ENCODE measurements around the gene PRKCA. TPM values are rescaled to one million over a fixed set of nuclear protein-coding genes. Genes with fewer than 3 reads are reported as not detected.

Gene PRKCA
- total and polyA plus RNA-seq, 2 donors: 15.6 to 24.4 TPM

DNA sequence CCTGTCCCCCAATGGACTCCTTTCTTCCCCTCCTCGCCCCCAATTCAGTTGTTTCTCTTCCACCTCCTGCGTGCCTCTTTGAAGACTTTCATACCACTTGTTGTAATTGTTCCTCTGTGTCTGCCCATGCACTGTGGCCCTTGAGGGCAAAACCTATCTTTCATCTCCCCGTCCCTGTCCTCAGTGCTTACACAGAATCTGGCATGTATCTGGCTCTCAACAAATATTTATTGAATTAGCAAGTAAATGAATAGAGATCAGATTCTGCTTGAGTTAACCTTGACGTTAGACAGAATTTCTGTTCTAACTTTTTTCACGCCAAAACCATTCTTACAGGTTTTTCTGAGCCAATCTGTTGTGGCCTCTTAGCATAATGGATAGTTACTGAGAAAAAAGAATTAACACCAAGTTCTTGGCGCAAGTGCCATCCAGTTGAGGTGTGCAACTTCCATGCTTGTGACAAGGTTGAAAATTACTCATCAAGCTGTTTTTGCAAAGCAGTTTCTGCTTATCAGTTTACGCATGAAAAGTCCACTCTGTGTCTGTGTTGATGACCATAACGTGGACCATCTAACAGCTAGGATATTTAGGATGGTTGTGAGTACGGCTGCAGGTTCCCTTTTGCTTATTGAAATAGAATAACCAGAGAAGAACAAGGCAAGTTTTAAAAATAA is 215.1 kb downstream of the PRKCA start:
- WGBS: 80% methylated on average over 9 of the region's 9 CpGs
- H3K4me1 ChIP-seq (ENCODE audit: insufficient read depth): no peaks in the 10 kb centered on the region
- H3K36me3 ChIP-seq (ENCODE audit: insufficient read depth): no peaks in the 10 kb centered on the region
- H3K4me3 ChIP-seq (ENCODE audit: low read depth, low read length): no peak overlapping the region
- no peak for DNase-seq (ENCODE audit: extremely low spot score)
- H3K27ac ChIP-seq (ENCODE audit: low read depth): no peak overlapping the region

DNA sequence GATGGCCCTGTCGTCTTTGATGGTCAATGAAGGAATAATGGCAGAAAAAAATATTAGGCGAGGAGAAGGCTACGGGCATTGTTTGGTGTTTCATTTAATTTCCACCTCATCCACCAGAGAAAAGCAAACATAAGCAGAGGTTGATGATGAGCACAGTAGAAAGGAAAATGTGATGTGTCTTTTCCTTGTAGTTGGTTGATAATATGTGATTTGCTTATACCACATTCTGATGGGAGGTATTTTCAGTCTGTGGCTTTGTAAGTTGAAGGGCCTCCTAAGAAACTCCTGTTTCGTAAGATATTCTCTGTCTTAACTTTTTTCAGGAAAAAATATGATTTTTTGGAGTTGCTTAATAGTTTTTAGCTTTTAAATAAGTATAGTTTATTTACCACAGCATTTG is 215.7 kb downstream of the PRKCA start:
- Histone ChIP-seq H3K4me1 (ENCODE audit: insufficient read depth) (no peaks in the 10 kb centered on the region), H3K4me3 (ENCODE audit: low read depth, low read length) (no peak overlapping the region), H3K27ac (ENCODE audit: low read depth) (no peak overlapping the region), H3K36me3 (ENCODE audit: insufficient read depth) (no peaks in the 10 kb centered on the region)
- no peak for DNase-seq (ENCODE audit: extremely low spot score)
- 88% methylated on average over 4 of the region's 4 CpGs for WGBS

DNA sequence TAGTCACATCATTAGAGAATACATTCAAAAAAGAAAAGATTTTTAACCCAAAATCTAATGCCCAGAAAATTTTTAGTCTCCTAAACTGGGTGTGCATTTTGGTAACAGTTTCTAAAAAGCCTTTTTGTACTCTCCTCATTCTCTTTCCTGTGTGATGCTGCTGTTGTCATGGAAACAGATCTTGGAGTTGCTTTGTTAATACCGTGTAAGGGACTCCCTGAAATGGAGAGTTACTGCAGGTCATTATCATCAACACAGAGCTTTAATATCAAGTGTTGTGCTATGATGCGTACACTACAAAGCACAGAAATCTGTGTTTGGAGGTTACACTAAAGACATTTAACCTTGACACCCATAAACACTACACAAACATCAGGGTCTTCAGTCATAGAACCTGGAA is 216.3 kb downstream of the PRKCA start:
- H3K27ac ChIP-seq (ENCODE audit: low read depth): no peak overlapping the region
- no peak for DNase-seq (ENCODE audit: extremely low spot score)
- 67% methylated on average over 2 of the region's 2 CpGs for WGBS
- no peaks in the 10 kb centered on the region for H3K4me1 ChIP-seq (ENCODE audit: insufficient read depth)
- H3K4me3 ChIP-seq (ENCODE audit: low read depth, low read length): no peak overlapping the region
- H3K36me3 ChIP-seq (ENCODE audit: insufficient read depth): no peaks in the 10 kb centered on the region

DNA sequence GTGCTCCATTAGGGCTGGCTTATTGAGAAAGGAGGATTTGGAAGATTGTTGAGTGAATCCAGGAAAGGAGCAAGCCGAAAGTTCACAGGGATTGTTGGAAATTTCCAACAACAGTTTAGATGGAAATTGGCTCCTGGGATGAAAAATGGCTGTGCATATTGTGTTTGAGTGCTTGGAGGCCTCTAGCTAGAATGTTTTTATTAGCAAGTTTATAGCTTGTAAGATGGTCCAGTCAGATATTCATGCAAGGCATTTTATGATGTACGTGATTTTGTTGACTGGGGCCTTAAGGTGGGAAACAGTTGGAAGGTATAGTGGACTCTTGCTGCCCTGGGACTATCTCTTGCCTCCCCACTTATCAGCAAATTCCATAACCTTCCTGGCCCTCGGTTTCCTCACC is 216.7 kb downstream of the PRKCA start:
- H3K27ac ChIP-seq (ENCODE audit: low read depth): no peak overlapping the region
- no peaks in the 10 kb centered on the region for H3K36me3 ChIP-seq (ENCODE audit: insufficient read depth)
- H3K4me1 ChIP-seq (ENCODE audit: insufficient read depth): no peaks in the 10 kb centered on the region
- 71% methylated on average over 3 of the region's 3 CpGs for WGBS
- no peak for DNase-seq (ENCODE audit: extremely low spot score)
- H3K4me3 ChIP-seq (ENCODE audit: low read depth, low read length): no peak overlapping the region

DNA sequence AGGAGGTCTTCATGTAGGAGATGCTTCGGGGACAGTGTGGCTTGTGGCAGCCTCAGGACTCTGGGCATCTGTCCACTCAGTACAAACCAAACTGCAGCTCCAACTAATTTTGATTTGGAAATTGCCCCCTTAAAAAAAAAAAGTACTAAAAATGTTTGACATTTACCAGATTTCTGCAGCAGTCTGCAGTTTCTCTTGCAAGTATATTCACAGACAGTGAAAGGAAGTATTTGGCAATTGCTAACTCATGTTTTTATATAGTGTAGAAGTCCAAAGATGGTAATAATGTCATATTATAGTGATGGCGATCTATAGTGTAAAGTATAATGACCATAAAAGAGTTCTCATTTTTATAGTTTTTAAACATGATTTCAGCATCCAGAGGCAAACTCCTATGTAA is 218.6 kb downstream of the PRKCA start:
- H3K27ac ChIP-seq (ENCODE audit: low read depth): no peak overlapping the region
- no peak for DNase-seq (ENCODE audit: extremely low spot score)
- H3K4me3 ChIP-seq (ENCODE audit: low read depth, low read length): no peak overlapping the region
- no peaks in the 10 kb centered on the region for H3K4me1 ChIP-seq (ENCODE audit: insufficient read depth)
- 36% methylated on average over 2 of the region's 2 CpGs for WGBS
- H3K36me3 ChIP-seq (ENCODE audit: insufficient read depth): no peaks in the 10 kb centered on the region

DNA sequence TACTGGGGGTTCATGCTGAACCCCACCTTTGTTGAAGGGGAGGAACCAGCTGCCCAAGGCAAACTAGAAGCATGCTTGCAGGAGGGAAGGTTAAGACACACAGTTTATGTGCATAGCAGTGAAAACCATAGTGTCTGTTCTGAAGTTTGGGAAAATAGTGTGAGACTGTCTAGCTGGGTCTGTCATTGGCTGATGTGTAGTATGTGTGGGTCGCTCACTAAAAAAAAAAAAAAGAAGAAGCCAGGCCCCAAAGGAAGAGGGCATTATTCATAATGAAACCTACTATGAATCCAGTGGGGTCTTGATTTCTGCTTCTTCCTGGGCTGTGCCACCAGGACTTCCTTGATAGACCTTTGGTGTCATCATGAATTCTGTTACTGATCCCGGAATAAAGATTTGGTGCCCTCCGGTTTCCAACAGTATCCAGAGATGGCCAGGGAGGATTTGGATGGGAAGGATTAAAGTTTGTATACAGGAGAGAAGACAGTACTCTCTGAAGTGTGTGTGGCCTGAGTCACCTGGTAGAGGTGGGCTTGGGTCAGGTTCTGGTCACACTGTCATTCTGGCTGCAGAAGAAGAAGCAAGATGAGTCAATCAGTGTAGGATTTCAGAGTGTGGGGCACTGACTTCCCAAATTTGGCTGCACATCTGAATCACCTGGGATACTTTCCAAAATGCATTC is 220.3 kb downstream of the PRKCA start:
- no peak for DNase-seq (ENCODE audit: extremely low spot score)
- no peaks in the 10 kb centered on the region for H3K4me1 ChIP-seq (ENCODE audit: insufficient read depth)
- no peaks in the 10 kb centered on the region for H3K36me3 ChIP-seq (ENCODE audit: insufficient read depth)
- no peak overlapping the region for H3K27ac ChIP-seq (ENCODE audit: low read depth)
- no peak overlapping the region for H3K4me3 ChIP-seq (ENCODE audit: low read depth, low read length)
- 85% methylated on average over 3 of the region's 3 CpGs for WGBS

DNA sequence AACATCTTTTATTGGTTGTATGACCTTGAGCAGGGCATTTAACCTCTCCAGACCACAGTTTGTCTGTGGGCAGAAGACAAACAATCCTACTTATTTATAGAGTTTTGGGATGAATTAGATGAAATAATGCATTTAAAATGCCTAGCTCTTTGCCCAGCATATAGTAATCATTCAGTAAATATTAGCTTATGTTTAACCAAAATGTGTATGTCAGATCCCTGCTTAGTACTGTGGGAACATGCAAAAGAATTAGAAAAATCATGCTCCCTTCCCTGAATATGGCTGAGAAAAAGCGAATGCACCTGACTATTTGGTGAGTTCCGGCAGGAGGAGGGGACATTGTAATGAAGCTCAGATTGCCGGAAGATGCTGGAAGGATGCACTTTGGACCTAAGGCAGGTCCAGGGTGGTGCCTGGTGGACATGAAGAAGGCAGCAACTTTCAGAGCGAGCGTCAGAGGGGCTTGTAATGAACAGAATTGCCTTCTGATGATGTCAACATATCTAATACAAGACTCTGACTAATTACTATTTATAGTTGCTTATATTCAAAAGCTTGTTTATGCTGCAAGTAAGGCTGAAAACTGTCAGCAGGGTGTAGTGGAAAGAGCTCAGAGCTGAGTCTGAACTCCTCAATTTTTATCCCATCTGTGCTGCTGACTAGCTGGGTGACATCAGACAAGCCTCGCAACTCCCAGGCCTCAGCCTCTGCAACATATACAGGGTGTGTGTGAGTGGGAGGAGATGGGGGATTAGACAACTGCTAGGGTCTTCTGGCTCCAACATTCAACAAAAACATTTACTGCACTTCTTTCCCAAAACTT is 221.2 kb downstream of the PRKCA start:
- no peak for DNase-seq (ENCODE audit: extremely low spot score)
- Histone ChIP-seq H3K27ac (ENCODE audit: low read depth) (no peak overlapping the region), H3K4me1 (ENCODE audit: insufficient read depth) (no peaks in the 10 kb centered on the region), H3K36me3 (ENCODE audit: insufficient read depth) (no peaks in the 10 kb centered on the region), H3K4me3 (ENCODE audit: low read depth, low read length) (no peak overlapping the region)
- WGBS: 37% methylated on average over 6 of the region's 6 CpGs

DNA sequence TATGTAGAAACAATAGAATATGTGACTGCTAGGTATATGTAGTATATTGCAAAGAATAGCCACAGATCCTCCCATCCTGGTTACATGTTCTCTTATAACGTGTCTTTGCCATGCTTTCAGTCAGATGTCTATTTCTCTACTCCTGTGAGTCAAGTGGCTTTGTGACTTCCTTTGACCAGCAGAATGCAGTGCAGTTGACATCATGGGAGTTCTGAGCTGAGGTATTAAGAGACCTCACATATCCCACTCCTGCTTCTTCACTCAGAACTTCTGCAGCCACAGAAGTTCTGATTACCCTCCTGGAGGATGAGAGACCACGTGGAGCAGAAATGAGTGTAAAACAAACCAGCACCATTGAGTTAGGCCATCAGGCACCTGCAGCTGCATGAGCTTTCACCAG is 222.5 kb downstream of the PRKCA start:
- Histone ChIP-seq H3K4me3 (ENCODE audit: low read depth, low read length) (no peak overlapping the region), H3K36me3 (ENCODE audit: insufficient read depth) (no peaks in the 10 kb centered on the region), H3K27ac (ENCODE audit: low read depth) (no peak overlapping the region), H3K4me1 (ENCODE audit: insufficient read depth) (no peaks in the 10 kb centered on the region)
- DNase-seq (ENCODE audit: extremely low spot score): no peak
- WGBS: 95% methylated on average over 2 of the region's 2 CpGs

DNA sequence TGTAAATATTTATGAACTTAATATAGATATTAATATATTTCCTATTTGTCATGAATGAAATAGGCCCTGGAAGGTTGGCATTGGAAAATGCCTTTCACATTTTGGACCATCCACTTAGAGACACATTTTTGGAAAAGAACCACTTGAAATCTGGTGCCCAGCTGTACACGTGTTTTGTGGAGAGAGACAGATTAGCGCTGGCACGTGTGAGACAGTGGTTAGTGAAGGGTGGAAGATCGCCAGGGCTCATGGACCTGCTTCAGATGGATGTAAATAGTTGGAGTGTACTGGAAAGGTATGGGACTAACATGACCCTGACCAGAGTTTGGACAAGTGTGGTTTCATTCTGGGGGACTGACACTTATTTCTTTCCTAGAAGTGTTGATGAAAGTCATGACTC is 222.9 kb downstream of the PRKCA start:
- Histone ChIP-seq H3K4me3 (ENCODE audit: low read depth, low read length) (no peak overlapping the region), H3K27ac (ENCODE audit: low read depth) (no peak overlapping the region), H3K36me3 (ENCODE audit: insufficient read depth) (no peaks in the 10 kb centered on the region), H3K4me1 (ENCODE audit: insufficient read depth) (no peaks in the 10 kb centered on the region)
- WGBS: 79% methylated on average over 4 of the region's 4 CpGs
- DNase-seq (ENCODE audit: extremely low spot score): no peak

DNA sequence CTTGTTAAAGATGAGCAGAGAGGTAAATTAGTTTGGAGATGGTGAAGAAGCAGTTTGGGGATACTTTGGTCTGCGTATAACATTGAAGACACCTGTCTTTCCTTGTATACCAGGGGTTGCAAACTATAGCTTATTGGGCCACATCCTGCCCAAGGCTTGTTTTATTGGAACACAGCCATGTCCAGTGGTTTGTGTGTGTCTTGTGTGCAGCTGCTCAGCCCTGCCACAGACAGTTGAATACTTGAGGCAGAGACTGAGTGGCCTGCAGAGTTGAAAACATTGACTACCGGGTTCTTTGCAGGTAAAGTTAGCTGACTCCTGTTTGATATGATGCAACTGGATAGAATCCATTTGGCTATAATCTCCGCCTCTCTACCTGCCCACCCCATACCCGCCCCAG is 224.4 kb downstream of the PRKCA start:
- no peak for DNase-seq (ENCODE audit: extremely low spot score)
- H3K4me3 ChIP-seq (ENCODE audit: low read depth, low read length): no peak overlapping the region
- H3K36me3 ChIP-seq (ENCODE audit: insufficient read depth): no peaks in the 10 kb centered on the region
- H3K4me1 ChIP-seq (ENCODE audit: insufficient read depth): no peaks in the 10 kb centered on the region
- 96% methylated on average over 4 of the region's 4 CpGs for WGBS
- H3K27ac ChIP-seq (ENCODE audit: low read depth): no peak overlapping the region

DNA sequence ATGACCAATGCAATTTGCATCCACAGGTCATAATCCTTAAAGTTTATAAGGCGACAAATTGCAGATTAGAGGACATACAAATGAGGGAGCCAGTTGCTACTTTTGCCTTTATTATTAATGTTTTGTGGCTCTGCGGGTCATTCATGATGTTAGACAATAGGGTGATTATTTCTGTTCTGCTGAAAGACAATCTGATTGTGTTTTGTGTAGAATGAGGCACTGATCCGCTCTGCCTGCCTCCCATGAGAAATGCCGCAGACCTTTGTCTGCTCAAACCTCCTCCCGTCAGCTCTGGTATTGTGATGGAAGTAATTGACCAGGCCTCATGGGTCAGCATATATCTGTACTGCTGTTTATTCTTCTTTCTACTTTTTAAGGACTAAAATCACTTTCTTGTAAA is 224.9 kb downstream of the PRKCA start:
- Histone ChIP-seq H3K27ac (ENCODE audit: low read depth) (no peak overlapping the region), H3K4me1 (ENCODE audit: insufficient read depth) (no peaks in the 10 kb centered on the region)

DNA sequence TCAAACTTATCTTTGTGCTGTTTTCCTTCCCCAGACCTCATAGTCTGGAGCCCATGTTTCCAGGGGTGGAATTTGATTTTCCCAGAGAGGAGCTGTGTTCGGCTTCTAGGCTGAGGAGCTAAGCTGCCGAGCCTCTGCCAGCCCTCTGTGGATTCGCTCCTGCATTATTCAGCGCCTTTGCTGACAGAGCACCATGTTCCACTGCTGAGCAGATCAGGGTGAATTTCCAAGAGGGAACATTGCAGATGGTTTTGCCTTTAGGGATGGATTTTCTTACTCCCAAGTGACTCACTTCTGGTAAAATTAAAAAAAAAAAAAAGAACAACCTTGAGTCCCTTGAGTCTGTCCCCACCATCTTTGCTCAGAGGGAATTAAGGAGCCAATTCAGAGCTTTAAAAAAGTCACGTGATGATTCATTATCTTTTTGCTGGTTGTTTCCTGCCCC is 229.5 kb downstream of the PRKCA start:
- WGBS: 92% methylated on average over 5 of the region's 5 CpGs
- no peak for DNase-seq (ENCODE audit: extremely low spot score)
- Histone ChIP-seq H3K4me1 (ENCODE audit: insufficient read depth) (no peaks in the 10 kb centered on the region), H3K4me3 (ENCODE audit: low read depth, low read length) (no peak overlapping the region), H3K27ac (ENCODE audit: low read depth) (no peak overlapping the region), H3K36me3 (ENCODE audit: insufficient read depth) (no peaks in the 10 kb centered on the region)

More for the DNA sequence above, 224.9 kb downstream of the PRKCA start:
- 86% methylated on average over 5 of the region's 5 CpGs for WGBS
- DNase-seq (ENCODE audit: extremely low spot score): no peak
- Histone ChIP-seq H3K36me3 (ENCODE audit: insufficient read depth) (no peaks in the 10 kb centered on the region), H3K4me3 (ENCODE audit: low read depth, low read length) (no peak overlapping the region)

DNA sequence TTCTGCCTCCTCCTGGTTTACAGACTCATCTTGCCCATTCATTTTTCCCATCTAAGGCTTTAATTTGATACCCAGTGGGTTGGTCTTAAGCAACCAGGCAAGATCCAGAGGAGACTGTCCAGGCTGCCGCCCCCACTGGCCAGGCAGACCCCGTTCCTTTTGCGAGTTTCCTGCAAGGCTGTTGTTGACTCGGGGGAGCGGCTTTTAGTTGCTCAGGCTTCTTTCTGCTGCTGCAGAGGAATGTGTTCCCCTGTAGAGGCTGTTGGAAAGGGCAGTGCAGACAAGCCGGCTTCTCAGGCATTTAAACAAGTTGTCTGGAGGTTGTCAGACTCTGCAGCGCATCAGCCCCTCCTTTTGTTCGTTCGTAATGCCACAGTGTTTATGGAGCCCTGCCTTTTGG is 231.2 kb downstream of the PRKCA start:
- DNase-seq (ENCODE audit: extremely low spot score): no peak
- no peaks in the 10 kb centered on the region for H3K4me1 ChIP-seq (ENCODE audit: insufficient read depth)
- 11% methylated on average over 9 of the region's 9 CpGs for WGBS
- H3K4me3 ChIP-seq (ENCODE audit: low read depth, low read length): no peak overlapping the region
- no peaks in the 10 kb centered on the region for H3K36me3 ChIP-seq (ENCODE audit: insufficient read depth)
- H3K27ac ChIP-seq (ENCODE audit: low read depth): no peak overlapping the region

DNA sequence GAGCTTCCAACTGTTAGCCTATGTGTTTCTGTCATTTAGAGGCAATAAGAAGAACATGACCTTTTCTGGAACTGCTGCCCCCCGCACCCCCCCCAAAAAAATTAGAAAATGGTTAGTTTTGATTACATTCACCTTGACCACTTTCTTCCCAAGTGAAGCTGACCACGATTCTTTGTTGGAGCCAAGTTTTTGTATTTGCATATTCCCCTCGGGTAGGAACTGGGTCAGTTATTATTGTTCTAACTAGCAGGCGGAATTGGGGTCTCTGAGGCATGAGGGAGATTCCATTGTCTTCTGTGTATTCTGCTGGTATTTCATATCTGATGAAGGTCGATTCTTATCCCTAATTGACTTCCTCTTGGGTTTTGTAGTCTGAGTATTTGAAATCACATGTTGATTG is 231.6 kb downstream of the PRKCA start:
- Histone ChIP-seq H3K27ac (ENCODE audit: low read depth) (no peak overlapping the region), H3K36me3 (ENCODE audit: insufficient read depth) (no peaks in the 10 kb centered on the region), H3K4me1 (ENCODE audit: insufficient read depth) (no peaks in the 10 kb centered on the region), H3K4me3 (ENCODE audit: low read depth, low read length) (no peak overlapping the region)
- DNase-seq (ENCODE audit: extremely low spot score): no peak
- WGBS: 28% methylated on average over 5 of the region's 5 CpGs
